ENCODE data around the gene SLC38A3. TPM values are rescaled to one million over a fixed set of nuclear protein-coding genes. Genes with fewer than 3 reads are reported as not detected.
"Not testable (repeated sequence)": the region's sequence is repeated elsewhere in the genome, so short reads cannot be mapped to it uniquely, and the experiment has no call there.

The SLC38A3 gene
- total RNA-seq, 1 experiment from 2014 or later = not detected

DNA sequence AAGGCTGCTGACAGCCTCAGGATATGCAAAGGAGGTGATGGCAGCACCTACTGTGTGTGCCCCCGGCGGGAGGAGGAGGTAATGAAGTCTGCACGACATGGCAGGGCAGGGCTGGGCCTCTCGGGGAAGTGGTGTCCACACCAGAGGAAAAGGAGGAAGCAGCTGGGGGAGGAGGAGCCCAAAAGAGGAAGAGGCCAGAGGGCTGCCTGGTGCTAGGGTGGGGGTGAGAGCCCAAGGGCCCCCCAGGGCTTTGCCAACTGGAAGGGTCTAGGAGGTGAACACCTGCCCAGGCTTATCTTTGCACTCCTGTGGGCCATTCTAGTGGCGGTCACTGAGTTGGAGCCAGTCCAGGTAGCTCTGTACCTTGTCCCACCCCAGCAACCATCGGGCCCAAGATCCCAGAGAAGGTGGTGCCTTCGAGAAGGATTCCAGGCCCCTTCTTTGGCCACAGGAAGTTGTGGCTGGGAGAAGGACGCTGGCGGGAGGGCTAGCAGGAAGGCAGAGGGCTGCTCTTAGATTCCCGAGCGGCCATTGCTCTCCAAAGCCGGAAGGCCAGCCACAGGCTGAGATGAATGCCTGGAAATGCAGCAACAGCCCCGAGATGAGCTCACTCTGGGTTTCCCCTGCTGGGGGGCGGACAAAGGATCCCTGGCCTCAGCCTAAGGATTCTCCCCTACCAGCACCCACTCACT is 37.9 kb downstream of the SLC38A3 start:
- peaks cover 63% of the 10 kb centered on the region for H3K4me1 ChIP-seq (replicated peaks)
- H3K27me3 ChIP-seq (replicated peaks) = no peaks in the 10 kb centered on the region
- peaks cover 68% of the 10 kb centered on the region for H3K36me3 ChIP-seq
- H3K4me3 ChIP-seq = no peak overlapping the region
- peak overlapping the region; percentile 75 for H3K27ac ChIP-seq
- peak; percentile 54 to 75 for DNase-seq (ENCODE audit: low read depth in 1 of 2, low spot score in 2 of 2)
- H3K9me3 ChIP-seq (replicated peaks) = no peaks in the 10 kb centered on the region

DNA sequence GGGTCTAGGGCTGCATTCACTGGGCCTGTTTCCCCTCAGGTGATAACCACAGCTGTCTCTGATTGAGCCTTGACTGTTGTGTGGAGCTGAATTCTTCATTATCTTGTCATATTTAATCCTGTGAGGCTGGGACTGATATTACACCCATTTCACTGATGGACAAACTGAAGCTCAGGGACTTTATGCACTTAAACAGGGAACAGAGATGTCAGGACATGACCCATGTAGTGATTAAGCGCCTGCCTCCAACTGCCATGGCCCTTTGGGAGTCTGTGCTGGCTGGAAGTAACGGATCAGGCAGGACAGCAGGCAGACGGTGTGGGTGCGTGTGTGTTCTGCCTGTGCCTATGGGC is 38.4 kb downstream of the SLC38A3 start:
- Histone ChIP-seq H3K27me3 (replicated peaks) (no peaks in the 10 kb centered on the region), H3K27ac (peak overlapping the region; percentile 75), H3K9me3 (replicated peaks) (no peaks in the 10 kb centered on the region), H3K4me1 (replicated peaks) (peaks cover 63% of the 10 kb centered on the region), H3K4me3 (no peak overlapping the region), H3K36me3 (peaks cover 67% of the 10 kb centered on the region)
- DNase-seq (ENCODE audit: low read depth in 1 of 2, low spot score in 2 of 2) = no peak

DNA sequence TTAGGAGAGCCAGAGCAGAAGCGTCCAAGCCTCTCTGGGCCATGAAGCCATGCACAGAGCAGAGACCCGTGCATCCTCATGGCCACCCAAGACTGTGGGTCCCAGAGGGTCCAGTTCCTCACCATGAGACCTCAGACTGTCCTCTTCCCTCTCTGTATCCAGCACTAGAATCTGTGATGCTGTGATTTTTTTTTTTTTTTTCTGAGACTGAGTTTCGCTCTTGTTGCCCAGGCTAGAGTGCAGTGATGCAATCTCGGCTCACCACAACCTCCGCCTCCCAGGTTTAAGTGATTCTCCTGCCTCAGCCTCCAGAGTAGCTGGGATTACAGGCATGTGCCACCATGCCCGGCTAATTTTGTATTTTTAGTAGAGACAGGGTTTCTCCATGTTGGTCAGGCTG is 39.7 kb downstream of the SLC38A3 start:
- H3K4me3 ChIP-seq; DNase-seq (ENCODE audit: low read depth in 1 of 2, low spot score in 2 of 2); H3K27ac ChIP-seq; H3K27me3 ChIP-seq (replicated peaks); H3K9me3 ChIP-seq (replicated peaks): not testable (repeated sequence)
- Histone ChIP-seq H3K36me3 (peaks cover 67% of the 10 kb centered on the region), H3K4me1 (replicated peaks) (peaks cover 65% of the 10 kb centered on the region)

DNA sequence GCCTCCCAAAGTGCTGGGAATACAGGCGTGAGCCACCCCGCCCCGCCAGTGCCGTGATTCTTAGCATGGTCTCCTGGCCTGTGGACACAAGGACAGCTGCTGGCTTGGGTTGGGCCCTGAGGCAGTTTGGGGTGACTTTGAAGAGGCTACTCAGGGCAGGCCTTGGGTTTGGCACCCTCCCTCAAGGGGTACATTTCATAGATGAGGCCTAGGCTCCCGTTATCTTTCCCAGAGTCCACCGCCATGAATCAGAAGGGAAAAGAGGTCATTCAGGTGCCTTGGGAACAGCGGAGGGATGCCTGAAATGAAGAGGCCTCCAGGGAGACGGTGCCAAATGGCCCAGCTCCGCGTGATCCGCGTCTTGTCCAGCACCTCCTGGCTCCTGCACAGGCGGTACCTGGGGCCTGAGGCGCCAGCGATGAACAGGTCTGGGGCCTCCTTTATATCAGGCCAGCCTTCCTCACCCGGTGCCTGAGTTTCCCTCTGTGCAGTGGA is 40.2 kb downstream of the SLC38A3 start:
- Histone ChIP-seq H3K4me3 (no peak overlapping the region), H3K36me3 (peaks cover 67% of the 10 kb centered on the region), H3K4me1 (replicated peaks) (peaks cover 65% of the 10 kb centered on the region), H3K9me3 (replicated peaks) (no peaks in the 10 kb centered on the region), H3K27me3 (replicated peaks) (no peaks in the 10 kb centered on the region), H3K27ac (peak overlapping the region; percentile 71)
- no peak for DNase-seq (ENCODE audit: low read depth in 1 of 2, low spot score in 2 of 2)

DNA sequence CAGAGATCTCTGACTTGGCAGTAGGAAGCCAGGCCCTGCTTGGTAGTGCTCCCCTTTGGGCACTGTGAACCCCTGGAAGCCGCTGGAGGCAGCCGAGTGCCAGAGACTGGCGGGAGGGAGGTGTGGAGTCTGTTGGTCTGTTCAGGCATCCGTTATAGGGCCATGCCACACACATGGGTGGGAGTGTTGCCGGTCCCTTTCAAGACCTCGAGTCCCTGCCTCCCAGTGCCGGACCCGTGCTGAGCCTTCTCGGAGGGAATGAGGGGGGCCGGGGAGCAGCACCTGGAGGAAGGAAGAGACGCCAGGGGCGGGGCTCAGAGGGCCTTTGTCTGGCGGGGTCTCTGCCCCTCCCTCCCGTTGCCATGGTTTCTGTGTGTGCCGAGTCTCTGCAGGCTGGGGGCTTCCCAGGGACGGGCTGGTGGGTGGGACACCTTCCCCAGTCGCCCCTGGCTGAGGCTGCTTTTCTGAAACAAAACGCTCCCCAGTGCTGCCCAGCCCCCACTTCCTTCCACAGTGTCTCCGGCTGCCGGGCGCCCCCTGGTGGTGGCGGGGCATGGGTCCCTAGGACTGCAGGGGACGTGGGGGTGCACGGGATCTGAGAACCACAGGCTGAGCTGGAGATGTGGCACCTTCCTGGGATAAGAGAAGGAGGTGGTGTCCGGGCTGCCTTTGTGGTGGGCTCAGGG is 40.9 kb downstream of the SLC38A3 start:
- H3K36me3 ChIP-seq = peaks cover 71% of the 10 kb centered on the region
- peaks cover 65% of the 10 kb centered on the region for H3K4me1 ChIP-seq (replicated peaks)
- no peaks in the 10 kb centered on the region for H3K9me3 ChIP-seq (replicated peaks)
- peak overlapping the region; percentile 20 for H3K4me3 ChIP-seq
- no peaks in the 10 kb centered on the region for H3K27me3 ChIP-seq (replicated peaks)
- H3K27ac ChIP-seq = peak overlapping the region; percentile 71
- DNase-seq (ENCODE audit: low read depth in 1 of 2, low spot score in 2 of 2) = peak; percentile 89 to 91

DNA sequence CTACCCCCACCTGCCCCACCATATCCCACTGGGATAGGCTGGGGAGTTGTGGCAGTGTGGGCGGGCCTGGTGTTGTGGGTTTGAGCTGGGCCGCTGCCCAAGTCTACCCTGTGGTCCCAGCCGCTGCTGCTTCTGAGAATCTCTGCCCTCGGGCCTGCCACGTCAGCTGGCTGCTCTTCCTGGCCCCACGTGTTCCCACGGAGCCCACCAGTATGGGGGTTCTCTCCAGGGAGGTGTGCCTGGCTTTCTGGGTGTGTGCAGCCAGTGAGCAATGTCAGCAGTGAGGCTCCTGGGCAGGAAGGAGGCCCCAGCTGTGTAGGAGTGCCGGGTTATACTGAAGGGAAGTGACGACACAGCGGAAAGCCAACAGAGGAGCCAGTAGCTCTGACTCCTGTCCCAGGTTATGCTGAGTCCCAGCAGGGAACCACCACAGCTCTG is 41.5 kb downstream of the SLC38A3 start:
- peak; percentile 85 to 91 for DNase-seq (ENCODE audit: low read depth in 1 of 2, low spot score in 2 of 2)
- peaks cover 71% of the 10 kb centered on the region for H3K4me1 ChIP-seq (replicated peaks)
- no peaks in the 10 kb centered on the region for H3K27me3 ChIP-seq (replicated peaks)
- peak overlapping the region; percentile 71 for H3K27ac ChIP-seq
- H3K9me3 ChIP-seq (replicated peaks) = no peaks in the 10 kb centered on the region
- no peak overlapping the region for H3K4me3 ChIP-seq
- H3K36me3 ChIP-seq = peaks cover 74% of the 10 kb centered on the region

DNA sequence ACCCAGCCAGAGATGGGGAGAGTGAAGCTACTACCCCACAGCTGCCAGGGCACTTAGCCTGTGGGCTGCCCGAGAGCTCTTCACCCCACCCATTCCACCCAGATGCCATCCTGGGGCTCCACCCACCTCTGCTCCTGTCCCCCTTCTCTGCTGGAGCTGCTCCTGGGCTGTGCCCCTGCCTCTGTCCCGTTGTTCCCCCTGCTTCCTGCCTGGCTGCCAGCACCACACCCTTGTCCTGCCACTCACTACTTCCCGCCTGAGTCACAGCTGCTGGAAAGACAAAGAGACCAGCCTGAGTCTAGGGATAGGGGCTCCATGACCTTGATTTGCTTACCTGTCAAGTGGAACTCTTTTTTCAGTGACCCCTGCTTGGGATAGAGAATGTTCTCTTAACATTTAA is 43.3 kb downstream of the SLC38A3 start:
- Histone ChIP-seq H3K9me3 (replicated peaks) (no peaks in the 10 kb centered on the region), H3K4me1 (replicated peaks) (peaks cover 55% of the 10 kb centered on the region), H3K36me3 (peaks cover 81% of the 10 kb centered on the region), H3K27me3 (replicated peaks) (no peaks in the 10 kb centered on the region), H3K4me3 (no peak overlapping the region), H3K27ac (peak overlapping the region; percentile 36)
- no peak for DNase-seq (ENCODE audit: low read depth in 1 of 2, low spot score in 2 of 2)

DNA sequence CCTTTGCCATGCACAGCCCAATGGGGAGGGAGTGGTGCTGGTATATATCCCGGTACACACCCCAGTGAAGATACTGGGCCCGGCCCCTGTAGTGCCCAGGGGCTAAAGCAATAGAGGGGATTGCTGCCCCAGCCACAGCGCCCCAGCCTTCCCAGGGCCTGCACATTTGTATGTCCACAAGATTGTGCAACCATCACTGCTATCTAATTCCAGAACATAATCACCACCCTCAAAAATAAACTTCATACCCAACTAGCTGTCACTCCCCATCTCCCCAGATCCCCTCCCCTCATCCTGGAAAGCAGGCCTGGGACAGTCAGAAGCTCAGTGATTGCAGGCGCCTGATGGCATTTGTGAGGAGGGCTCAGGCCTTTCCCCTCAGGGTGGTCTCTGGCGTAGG is 44.4 kb downstream of the SLC38A3 start:
- Histone ChIP-seq H3K27ac (no peak overlapping the region), H3K4me1 (replicated peaks) (peaks cover 51% of the 10 kb centered on the region), H3K9me3 (replicated peaks) (no peaks in the 10 kb centered on the region), H3K4me3 (no peak overlapping the region), H3K27me3 (replicated peaks) (no peaks in the 10 kb centered on the region), H3K36me3 (peaks cover 81% of the 10 kb centered on the region)
- DNase-seq (ENCODE audit: low read depth in 1 of 2, low spot score in 2 of 2) = no peak

DNA sequence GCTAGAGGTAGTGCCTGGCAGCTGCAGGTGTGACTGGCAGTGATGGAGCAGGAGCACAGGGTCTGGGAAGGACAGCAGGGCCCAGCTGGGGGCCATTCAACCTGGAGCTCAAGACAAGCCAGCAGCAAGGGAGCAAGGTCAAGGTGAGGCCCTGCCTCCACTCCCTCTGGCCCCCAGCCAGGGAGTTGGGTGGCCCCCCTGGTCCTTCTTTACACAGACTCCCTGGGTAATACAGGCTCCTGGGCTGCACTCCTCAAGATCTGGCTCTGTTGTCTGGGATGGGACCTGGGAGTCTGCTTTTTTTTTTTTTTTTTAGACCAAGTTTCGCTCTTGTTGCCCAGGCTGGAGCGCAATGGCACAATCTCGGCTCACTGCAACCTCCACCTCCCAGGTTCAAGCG is 45.4 kb downstream of the SLC38A3 start:
- Histone ChIP-seq H3K4me1 (replicated peaks) (peaks cover 45% of the 10 kb centered on the region), H3K27ac (no peak overlapping the region), H3K36me3 (peaks cover 85% of the 10 kb centered on the region), H3K4me3 (no peak overlapping the region), H3K27me3 (replicated peaks) (no peaks in the 10 kb centered on the region), H3K9me3 (replicated peaks) (no peaks in the 10 kb centered on the region)
- DNase-seq (ENCODE audit: low read depth in 1 of 2, low spot score in 2 of 2) = no peak

DNA sequence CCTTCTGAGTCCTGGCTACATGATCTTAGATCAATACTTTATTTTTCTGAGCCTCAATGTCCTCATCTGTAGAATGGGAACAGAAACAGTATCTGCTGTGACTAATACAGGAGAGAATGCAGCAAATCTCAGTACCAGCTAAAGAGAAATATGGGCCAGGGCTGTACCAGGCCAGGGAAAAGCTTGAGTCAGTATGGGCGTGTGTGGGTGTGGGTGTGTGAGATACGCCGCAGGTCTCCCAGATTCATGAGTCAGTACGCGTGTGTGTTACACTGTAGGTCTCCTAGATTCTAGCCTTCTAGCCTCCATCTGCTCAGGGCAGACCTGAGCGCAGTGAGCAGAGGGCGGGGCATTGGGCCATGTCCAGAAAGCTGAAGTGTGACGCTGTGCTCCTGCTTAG is 46.1 kb downstream of the SLC38A3 start:
- no peak for DNase-seq (ENCODE audit: low read depth in 1 of 2, low spot score in 2 of 2)
- Histone ChIP-seq H3K27ac (no peak overlapping the region), H3K9me3 (replicated peaks) (no peaks in the 10 kb centered on the region), H3K4me3 (no peak overlapping the region), H3K4me1 (replicated peaks) (peaks cover 38% of the 10 kb centered on the region), H3K36me3 (peaks cover 87% of the 10 kb centered on the region), H3K27me3 (replicated peaks) (no peaks in the 10 kb centered on the region)

DNA sequence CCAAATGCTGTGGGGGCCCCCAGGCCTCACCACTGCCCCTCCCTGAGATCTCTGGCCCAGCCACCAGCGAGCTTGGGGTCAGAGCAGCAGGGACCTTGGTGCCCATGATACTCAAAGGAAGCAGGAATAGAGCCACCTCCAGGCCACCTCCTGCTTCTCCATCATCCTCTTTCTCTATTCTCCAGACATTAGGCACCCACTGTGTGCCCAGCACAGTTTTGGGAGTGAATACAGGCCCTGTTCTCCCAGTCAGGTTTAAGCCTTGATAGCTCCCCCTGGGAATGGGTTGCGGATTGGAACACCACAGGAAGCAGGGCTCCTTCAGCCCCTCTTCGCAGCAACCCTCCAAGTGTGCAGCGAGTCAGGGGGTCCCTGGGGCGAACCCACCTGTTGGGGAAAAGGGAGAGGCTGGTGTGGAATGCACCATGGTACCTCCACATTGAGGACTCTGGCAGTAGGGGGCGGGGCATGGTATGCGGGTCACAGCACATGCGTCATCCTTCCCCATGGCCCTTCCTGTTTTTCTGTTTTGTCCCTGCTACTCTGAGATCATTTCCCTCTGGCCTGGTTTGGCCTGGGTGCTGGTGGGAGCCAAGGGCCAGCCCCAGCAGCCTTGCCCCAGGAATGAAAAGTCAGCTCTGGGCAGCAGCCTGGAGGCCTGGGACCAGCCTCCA is 49.6 kb downstream of the SLC38A3 start:
- peaks cover 91% of the 10 kb centered on the region for H3K36me3 ChIP-seq
- H3K27ac ChIP-seq = no peak overlapping the region
- peaks cover 9% of the 10 kb centered on the region for H3K4me1 ChIP-seq (replicated peaks)
- no peak overlapping the region for H3K4me3 ChIP-seq
- no peak for DNase-seq (ENCODE audit: low read depth in 1 of 2, low spot score in 2 of 2)
- H3K27me3 ChIP-seq (replicated peaks) = no peaks in the 10 kb centered on the region
- H3K9me3 ChIP-seq (replicated peaks) = no peaks in the 10 kb centered on the region

DNA sequence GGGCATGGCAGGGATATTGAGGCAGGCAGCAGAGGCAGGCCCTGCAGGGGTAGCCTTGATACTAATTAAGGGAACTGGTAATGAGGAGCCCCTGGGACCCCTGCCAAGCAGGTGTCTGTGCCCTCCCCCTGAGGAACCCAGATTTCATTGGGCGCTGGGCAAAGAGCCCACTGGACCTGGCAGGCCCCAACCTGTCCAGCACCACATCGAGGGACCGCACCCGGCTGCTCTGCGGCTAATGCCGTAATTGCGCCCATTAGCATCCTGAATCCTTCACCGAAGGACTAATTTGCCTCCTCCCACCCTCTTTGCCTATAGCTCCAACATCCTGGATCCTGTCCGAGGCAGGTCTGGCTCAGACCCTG is 50.2 kb downstream of the SLC38A3 start:
- no peak overlapping the region for H3K4me3 ChIP-seq
- H3K4me1 ChIP-seq (replicated peaks) = peaks cover 14% of the 10 kb centered on the region
- no peak overlapping the region for H3K27ac ChIP-seq
- H3K27me3 ChIP-seq (replicated peaks) = no peaks in the 10 kb centered on the region
- no peaks in the 10 kb centered on the region for H3K9me3 ChIP-seq (replicated peaks)
- no peak for DNase-seq (ENCODE audit: low read depth in 1 of 2, low spot score in 2 of 2)
- peaks cover 86% of the 10 kb centered on the region for H3K36me3 ChIP-seq

DNA sequence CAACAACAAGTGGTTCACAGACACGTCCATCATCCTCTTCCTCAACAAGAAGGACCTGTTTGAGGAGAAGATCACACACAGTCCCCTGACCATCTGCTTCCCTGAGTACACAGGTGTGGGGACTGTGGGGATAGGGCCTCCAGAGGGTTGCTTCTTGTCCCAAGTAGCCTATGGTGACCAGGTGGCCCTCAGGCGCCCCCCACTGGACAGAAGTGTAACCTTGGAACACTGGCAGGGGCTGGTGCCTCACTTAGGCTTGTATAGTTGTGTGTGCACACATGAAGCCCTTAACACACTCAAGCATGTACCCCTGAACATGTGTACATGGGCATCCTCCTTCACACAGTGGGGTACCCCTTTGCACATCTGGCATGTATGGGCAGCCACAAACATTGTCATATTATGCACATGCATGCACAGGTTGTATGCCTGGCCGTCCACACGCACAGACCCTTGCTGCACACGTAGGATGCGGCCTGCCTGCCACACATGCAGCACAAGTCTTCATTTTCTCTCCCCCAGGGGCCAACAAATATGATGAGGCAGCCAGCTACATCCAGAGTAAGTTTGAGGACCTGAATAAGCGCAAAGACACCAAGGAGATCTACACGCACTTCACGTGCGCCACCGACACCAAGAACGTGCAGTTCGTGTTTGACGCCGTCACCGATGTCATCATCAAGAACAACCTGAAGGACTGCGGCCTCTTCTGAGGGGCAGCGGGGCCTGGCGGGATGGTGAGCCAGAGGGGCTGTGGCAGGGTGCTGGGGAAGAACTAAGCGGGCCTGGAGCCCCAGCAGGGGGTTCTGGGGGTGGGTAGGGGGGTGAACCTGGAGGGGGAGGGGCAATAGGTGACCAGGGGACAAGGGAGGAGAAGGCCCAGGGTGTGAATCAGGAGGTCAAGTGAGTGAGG is 52.2 kb downstream of the SLC38A3 start:
- H3K27ac ChIP-seq = no peak overlapping the region
- no peak for DNase-seq (ENCODE audit: low read depth in 1 of 2, low spot score in 2 of 2)
- H3K36me3 ChIP-seq = peaks cover 74% of the 10 kb centered on the region
- peaks cover 19% of the 10 kb centered on the region for H3K4me1 ChIP-seq (replicated peaks)
- H3K9me3 ChIP-seq (replicated peaks) = no peaks in the 10 kb centered on the region
- no peak overlapping the region for H3K4me3 ChIP-seq
- no peaks in the 10 kb centered on the region for H3K27me3 ChIP-seq (replicated peaks)
